NCI-H345 treated with DMSO at 0.1 percent for 48 hours (cell line): Measurements from ENCODE around the gene UACA.

Experiments used
- DNase-seq: peaks from one replicate; lab custom pipeline; 2025; ENCODE audit not compliant: unreplicated experiment; lab: John Stamatoyannopoulos, UW

Gene UACA

GRCh38 chr15:70788114-70789049 lies 25.0 kb upstream of the UACA start:
- DNase-seq: no peak

- no peak for DNase-seq
Observed at GRCh38 chr15:70786996-70787395, 23.6 kb upstream of the UACA start.

- no peak for DNase-seq
Observed at GRCh38 chr15:70783610-70784022, 20.3 kb upstream of the UACA start.

- DNase-seq: no peak
Observed at GRCh38 chr15:70783041-70783440, 19.7 kb upstream of the UACA start.

GRCh38 chr15:70781236-70781635 lies 17.9 kb upstream of the UACA start:
- DNase-seq: no peak

GRCh38 chr15:70778258-70779076 lies 15.1 kb upstream of the UACA start:
- no peak for DNase-seq

- no peak for DNase-seq
Observed at GRCh38 chr15:70777170-70777926, 14.0 kb upstream of the UACA start.

- DNase-seq: no peak
Observed at GRCh38 chr15:70775160-70775559, 11.8 kb upstream of the UACA start.

GRCh38 chr15:70772402-70772801 lies 9.0 kb upstream of the UACA start:
- no peak for DNase-seq

GRCh38 chr15:70770863-70771262 lies 7.5 kb upstream of the UACA start:
- DNase-seq: no peak

GRCh38 chr15:70768257-70768883 lies 5.0 kb upstream of the UACA start:
- no peak for DNase-seq

GRCh38 chr15:70767667-70768066 lies 4.3 kb upstream of the UACA start:
- DNase-seq: no peak

- no peak for DNase-seq
Observed at GRCh38 chr15:70766597-70766996, 3.2 kb upstream of the UACA start.

GRCh38 chr15:70765504-70766281 lies 2.3 kb upstream of the UACA start:
- DNase-seq: no peak

- DNase-seq: no peak
Observed at GRCh38 chr15:70763950-70764730, 782 bp upstream of the UACA start.

- DNase-seq: peak; percentile 13
Observed at GRCh38 chr15:70762469-70763119, 764 bp downstream of the UACA start.

GRCh38 chr15:70761931-70762468 lies 1.4 kb downstream of the UACA start:
- peak; percentile 5 for DNase-seq

- no peak for DNase-seq
Observed at GRCh38 chr15:70761046-70761445, 2.3 kb downstream of the UACA start.
